G401 (cell line): ENCODE data around the gene ZKSCAN5. TPM values are rescaled to one million over a fixed set of nuclear protein-coding genes. Genes with fewer than 3 reads are reported as not detected.
A peak's percentile ranks its signal among the peaks of the same experiment; 100 is the strongest.
"Not testable (repeated sequence)": the region's sequence is repeated elsewhere in the genome, so short reads cannot be mapped to it uniquely, and the experiment has no call there.

Experiments used
- DNase-seq: peaks from one replicate; pipeline ENCODE4 v3.0.0-alpha.2; 2015; ENCODE audit warnings: low spot score
- in situ Hi-C: cut with HindIII; loops from 2 replicates; pipeline ENCODE4 v1.10.0; 2016; ENCODE audit warnings: low sequenced_read_pairs, mixed read lengths
- total RNA-seq: library from RNA; depleted of rRNA; stranded (reverse); fragments of >200 nt; shearing (Covaris generic); gene quantifications from 2 replicates; pipeline ENCODE4 v1.2.3, GENCODE V29; 2014; rRNA removed

Gene ZKSCAN5
- total RNA-seq, 1 experiment from 2014 or later: 23.1 TPM

DNA sequence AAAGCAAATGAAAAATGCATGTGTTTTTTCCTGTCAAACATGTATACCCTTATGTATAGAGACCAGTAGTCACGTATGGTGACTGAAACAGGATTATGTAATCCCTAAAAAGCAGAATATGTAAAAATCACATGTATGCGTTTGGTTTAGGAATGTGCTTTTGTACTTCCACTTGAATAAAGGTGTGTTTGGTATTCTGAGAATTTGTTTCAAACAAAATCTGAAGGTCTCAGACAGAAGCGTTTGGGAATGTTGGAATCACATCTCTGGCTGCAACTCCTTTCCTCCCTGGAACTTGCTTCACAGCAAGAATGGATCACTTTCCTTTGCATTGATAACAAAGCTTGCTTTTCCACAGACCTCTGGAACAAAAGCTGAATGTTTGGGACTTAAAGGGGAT lies 71.8 kb downstream of the ZKSCAN5 start:
- in situ Hi-C loops: no loop called here
- no peak for DNase-seq

DNA sequence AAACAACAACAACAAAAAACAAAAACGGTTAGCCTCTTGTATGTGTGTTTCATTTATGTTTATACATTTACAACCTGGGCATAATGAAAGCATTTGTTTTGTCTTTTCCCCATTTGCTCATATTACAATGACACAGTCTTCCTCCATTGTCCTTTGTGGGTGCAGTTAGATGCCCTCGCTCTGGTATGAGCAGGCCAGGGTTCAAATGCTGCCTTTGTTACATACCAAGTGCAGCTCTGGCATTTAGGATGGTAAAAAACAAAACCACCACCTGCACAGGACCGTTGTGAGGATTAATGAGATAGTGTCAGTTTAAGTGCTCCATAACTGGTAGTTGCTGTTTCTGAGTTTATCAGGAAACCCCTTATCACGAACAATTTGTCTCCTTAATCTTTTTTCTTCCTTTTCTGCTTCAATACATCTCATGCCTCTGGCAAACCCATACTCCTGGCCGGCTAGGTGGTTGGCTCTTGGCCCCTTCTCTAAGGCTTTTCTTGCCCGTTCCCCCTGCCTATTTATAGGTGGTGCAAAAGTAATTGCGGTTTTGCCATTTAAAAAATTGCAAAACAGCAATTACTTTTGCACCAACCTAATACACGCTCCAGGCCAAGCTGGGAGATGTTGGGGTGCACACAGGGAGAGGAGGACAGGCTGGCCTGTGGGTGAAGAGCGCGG lies 75.0 kb downstream of the ZKSCAN5 start:
- DNase-seq: no peak
- in situ Hi-C loops: no loop called here

DNA sequence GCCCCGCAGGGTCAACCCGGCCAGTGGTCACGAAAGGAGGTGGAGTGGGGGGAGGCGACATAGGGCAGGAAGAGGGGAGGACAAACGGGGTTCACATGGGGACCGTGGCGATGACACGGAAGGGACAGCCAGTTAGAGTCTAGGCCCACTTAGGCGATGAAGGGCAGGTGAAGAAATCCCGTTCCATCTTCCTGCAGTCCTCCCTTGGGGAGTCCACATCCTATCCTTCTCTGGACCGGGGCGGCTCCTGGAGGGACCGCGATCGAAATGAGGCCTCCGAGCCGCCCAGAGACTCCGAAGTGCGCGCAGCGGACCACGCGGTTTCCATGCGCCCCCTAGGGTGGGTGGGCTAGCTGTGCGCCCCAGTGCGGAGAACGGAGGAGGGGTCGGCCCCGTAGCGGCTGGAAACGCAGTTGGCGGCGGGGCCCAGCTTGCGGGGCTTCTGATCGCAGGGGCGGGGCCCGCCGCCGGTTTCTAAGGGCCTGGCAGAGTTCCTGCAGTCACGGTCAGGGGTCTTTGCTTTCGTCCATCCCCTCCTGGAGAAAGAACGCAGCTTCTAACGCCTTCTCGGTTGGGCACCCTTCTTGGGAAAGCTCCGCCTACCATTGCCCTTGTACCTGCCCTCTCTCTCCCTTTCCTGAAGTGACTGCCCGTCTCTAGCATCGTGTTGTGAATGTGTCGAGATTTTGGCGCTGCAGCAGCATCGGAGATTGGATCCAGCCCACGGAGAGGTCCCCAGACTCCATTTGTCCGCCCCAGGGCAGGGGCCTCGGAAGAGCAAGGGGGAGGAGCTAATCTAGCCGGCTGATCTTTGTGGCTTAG lies 75.7 kb downstream of the ZKSCAN5 start:
- in situ Hi-C loops: no loop called here
- peak; percentile 79 for DNase-seq

GRCh38 chr7:99580778-99581332 lies 76.4 kb downstream of the ZKSCAN5 start:
- in situ Hi-C loops, DNase-seq: not testable (repeated sequence)

Other genes starting within 250 kb of the ZKSCAN5 start
- not detected in 2 replicates for gene MYH16, start 231.8 kb upstream of the ZKSCAN5 start, total RNA-seq
- gene ARPC1A, start 178.8 kb upstream of the ZKSCAN5 start, total RNA-seq: 111 and 121 TPM in 2 replicates
- gene ARPC1B, start 129.9 kb upstream of the ZKSCAN5 start, total RNA-seq: 281 and 284 TPM in 2 replicates
- 169 and 215 TPM in 2 replicates for gene PDAP1, start 96.1 kb upstream of the ZKSCAN5 start, total RNA-seq
- 91.6 and 96.3 TPM in 2 replicates for gene BUD31, start 95.7 kb upstream of the ZKSCAN5 start, total RNA-seq
- 10.9 and 28.1 TPM in 2 replicates for gene PTCD1, start 65.9 kb upstream of the ZKSCAN5 start, total RNA-seq
- 57.0 and 59.3 TPM in 2 replicates for gene CPSF4, start 65.7 kb upstream of the ZKSCAN5 start, total RNA-seq
- gene ATP5MF, start 38.5 kb upstream of the ZKSCAN5 start, total RNA-seq: 1,769 and 1,935 TPM in 2 replicates
- 7.8 and 8.9 TPM in 2 replicates for gene ZNF789, start 31.8 kb upstream of the ZKSCAN5 start, total RNA-seq
- gene ZNF394, start 4.4 kb upstream of the ZKSCAN5 start, total RNA-seq: 20.7 and 21.5 TPM in 2 replicates
- 2.6 and 5.0 TPM in 2 replicates for gene FAM200A, start 47.5 kb downstream of the ZKSCAN5 start, total RNA-seq
- gene ZNF655, start 54.0 kb downstream of the ZKSCAN5 start, total RNA-seq: 40.9 and 48.6 TPM in 2 replicates
- gene TMEM225B, start 93.6 kb downstream of the ZKSCAN5 start, total RNA-seq: 0.12 TPM in 1 of 2 replicates, not detected in the other
- 7.6 and 10.6 TPM in 2 replicates for gene ZSCAN25, start 112.3 kb downstream of the ZKSCAN5 start, total RNA-seq
- gene CYP3A5, start 175.3 kb downstream of the ZKSCAN5 start, total RNA-seq: not detected in 2 replicates
- gene CYP3A7, start 230.5 kb downstream of the ZKSCAN5 start, total RNA-seq: not detected in 2 replicates